T-helper 17 cell (primary cell): Measurements from ENCODE around the gene HSPA4L. TPM values are rescaled to one million over a fixed set of nuclear protein-coding genes. Genes with fewer than 3 reads are reported as not detected.

Source experiments
- ATAC-seq: fragments of 150-1000 bp; cut with Tn5 transposase; 2 replicates; pipeline ENCODE4 v1.10.0; 2021; ENCODE audit warnings: mild to moderate bottlenecking, moderate library complexity
- DNase-seq, 3 donors: peaks; one replicate each; pipeline versions ENCODE4 v3.0.0 to v3.0.0-alpha.2; 2020 to 2021
- H3K9me3 ChIP-seq: one replicate; pipeline ENCODE4 v1.7.0; 2013; ENCODE audit warnings: low read length, mild to moderate bottlenecking; ENCODE audit not compliant: control insufficient read depth, poor library complexity, severe bottlenecking
- H3K27ac Mint-ChIP-seq: one replicate; pipeline ENCODE4 v1.8.0; 2022; ENCODE audit warnings: mild to moderate bottlenecking, moderate library complexity, mixed read lengths
- H3K27me3 Mint-ChIP-seq: one replicate; pipeline ENCODE4 v1.8.0; 2022; ENCODE audit warnings: mixed read lengths
- H3K36me3 Mint-ChIP-seq: one replicate; pipeline ENCODE4 v1.8.0; 2022; ENCODE audit warnings: low read depth, mixed read lengths
- H3K4me1 Mint-ChIP-seq: one replicate; pipeline ENCODE4 v1.8.0; 2022; ENCODE audit warnings: mild to moderate bottlenecking, mixed read lengths
- H3K4me3 Mint-ChIP-seq: one replicate; pipeline ENCODE4 v1.8.0; 2022; ENCODE audit warnings: mild to moderate bottlenecking, moderate library complexity, mixed read lengths
- total RNA-seq, 4 donors: library from RNA in 2 of 4; stranded (reverse) in 2 of 4; gene quantifications; one replicate each; pipeline ENCODE4 v1.2.3 and lab custom pipeline; 2022 to 2026

The HSPA4L gene
- total RNA-seq (not detected), total RNA-seq (lab: John Stamatoyannopoulos, UW) (0.23 to 1.3 reads per million in 2 donors)

- peaks cover 16% of the 10 kb centered on the region for H3K4me1 Mint-ChIP-seq
- H3K9me3 ChIP-seq = no peaks in the 10 kb centered on the region
- ATAC-seq = peak; percentile 78
- DNase-seq = peak in 2 of 3 donors; percentile 20 to 23
- peaks cover 64% of the 10 kb centered on the region for H3K27me3 Mint-ChIP-seq
- H3K27ac Mint-ChIP-seq = peak within 1 kb of the TSS; percentile 80
- H3K4me3 Mint-ChIP-seq = peak within 1 kb of the TSS; percentile 97
- H3K36me3 Mint-ChIP-seq = no peaks in the 10 kb centered on the region
Measured at GRCh38 chr4:127782275-127783025, at the start of gene HSPA4L. Gene HSPA4L (plus strand): TSS chr4:127782322. CDS start chr4:127782551, 229 bp downstream.

GRCh38 chr4:127732623-127733328 is 49.3 kb upstream of the HSPA4L start:
- ATAC-seq (no peak), DNase-seq (no peak)
- Mint-ChIP-seq H3K4me3 (no peak overlapping the region), H3K27me3 (peaks cover 4% of the 10 kb centered on the region), H3K4me1 (peaks cover 2% of the 10 kb centered on the region), H3K36me3 (no peaks in the 10 kb centered on the region), H3K27ac (no peak overlapping the region)
- H3K9me3 ChIP-seq = no peaks in the 10 kb centered on the region

- DNase-seq = no peak
- Mint-ChIP-seq H3K27me3 (peaks cover under 1% of the 10 kb centered on the region), H3K4me3 (no peak overlapping the region), H3K27ac (no peak overlapping the region), H3K4me1 (peaks cover 2% of the 10 kb centered on the region), H3K36me3 (no peaks in the 10 kb centered on the region)
- H3K9me3 ChIP-seq = no peaks in the 10 kb centered on the region
- ATAC-seq = no peak
Measured at GRCh38 chr4:127734976-127735375, 47.1 kb upstream of the HSPA4L start.

- Mint-ChIP-seq H3K36me3 (no peaks in the 10 kb centered on the region), H3K27ac (no peak overlapping the region), H3K27me3 (peaks cover 8% of the 10 kb centered on the region), H3K4me1 (peaks cover 2% of the 10 kb centered on the region), H3K4me3 (no peak overlapping the region)
- DNase-seq = no peak
- no peak for ATAC-seq
- no peaks in the 10 kb centered on the region for H3K9me3 ChIP-seq
Measured at GRCh38 chr4:127737295-127737694, 44.8 kb upstream of the HSPA4L start.

GRCh38 chr4:127741247-127741646 is 40.9 kb upstream of the HSPA4L start:
- Mint-ChIP-seq H3K27me3 (peaks cover 18% of the 10 kb centered on the region), H3K4me1 (no peaks in the 10 kb centered on the region), H3K4me3 (no peak overlapping the region), H3K36me3 (no peaks in the 10 kb centered on the region), H3K27ac (no peak overlapping the region)
- no peaks in the 10 kb centered on the region for H3K9me3 ChIP-seq
- no peak for DNase-seq
- ATAC-seq = no peak

GRCh38 chr4:127747883-127748282 is 34.2 kb upstream of the HSPA4L start:
- DNase-seq (no peak), ATAC-seq (no peak)
- Mint-ChIP-seq H3K4me3 (no peak overlapping the region), H3K27me3 (peaks cover 18% of the 10 kb centered on the region), H3K27ac (no peak overlapping the region), H3K4me1 (no peaks in the 10 kb centered on the region), H3K36me3 (no peaks in the 10 kb centered on the region)
- peaks cover 5% of the 10 kb centered on the region for H3K9me3 ChIP-seq

- Mint-ChIP-seq H3K36me3 (no peaks in the 10 kb centered on the region), H3K27me3 (peaks cover 25% of the 10 kb centered on the region), H3K4me1 (no peaks in the 10 kb centered on the region), H3K4me3 (no peak overlapping the region), H3K27ac (no peak overlapping the region)
- H3K9me3 ChIP-seq = peaks cover 5% of the 10 kb centered on the region
- ATAC-seq (no peak), DNase-seq (no peak)
Measured at GRCh38 chr4:127748957-127749356, 33.2 kb upstream of the HSPA4L start.

- H3K9me3 ChIP-seq = no peaks in the 10 kb centered on the region
- Mint-ChIP-seq H3K27me3 (peaks cover 20% of the 10 kb centered on the region), H3K4me3 (no peak overlapping the region), H3K36me3 (no peaks in the 10 kb centered on the region), H3K27ac (no peak overlapping the region), H3K4me1 (no peaks in the 10 kb centered on the region)
- ATAC-seq (no peak), DNase-seq (no peak)
Measured at GRCh38 chr4:127756906-127757305, 25.2 kb upstream of the HSPA4L start.

GRCh38 chr4:127759228-127759820 is 22.8 kb upstream of the HSPA4L start:
- Mint-ChIP-seq H3K4me1 (no peaks in the 10 kb centered on the region), H3K27me3 (peaks cover 12% of the 10 kb centered on the region), H3K4me3 (no peak overlapping the region), H3K27ac (no peak overlapping the region), H3K36me3 (no peaks in the 10 kb centered on the region)
- no peaks in the 10 kb centered on the region for H3K9me3 ChIP-seq
- DNase-seq = no peak
- ATAC-seq = no peak

- no peak for ATAC-seq
- no peaks in the 10 kb centered on the region for H3K36me3 Mint-ChIP-seq
Measured at GRCh38 chr4:127759893-127760292, 22.2 kb upstream of the HSPA4L start.

GRCh38 chr4:127771535-127772275 is 10.4 kb upstream of the HSPA4L start:
- Mint-ChIP-seq H3K27ac (no peak overlapping the region), H3K36me3 (no peaks in the 10 kb centered on the region), H3K4me1 (no peaks in the 10 kb centered on the region), H3K27me3 (peaks cover 39% of the 10 kb centered on the region), H3K4me3 (no peak overlapping the region)
- H3K9me3 ChIP-seq = no peaks in the 10 kb centered on the region
- DNase-seq = no peak
- ATAC-seq = no peak

More at GRCh38 chr4:127759893-127760292, 22.2 kb upstream of the HSPA4L start:
- Mint-ChIP-seq H3K27me3 (peaks cover 18% of the 10 kb centered on the region), H3K4me3 (no peak overlapping the region), H3K27ac (no peak overlapping the region), H3K4me1 (no peaks in the 10 kb centered on the region)
- H3K9me3 ChIP-seq = no peaks in the 10 kb centered on the region
- no peak for DNase-seq

- Mint-ChIP-seq H3K27ac (no peak overlapping the region), H3K27me3 (peaks cover 49% of the 10 kb centered on the region), H3K4me3 (no peak overlapping the region), H3K4me1 (no peaks in the 10 kb centered on the region), H3K36me3 (no peaks in the 10 kb centered on the region)
- ATAC-seq (no peak), DNase-seq (no peak)
- H3K9me3 ChIP-seq = no peaks in the 10 kb centered on the region
Measured at GRCh38 chr4:127772769-127773671, 9.1 kb upstream of the HSPA4L start.
